Fibroblast of lung (primary cell): ENCODE data around the gene MTX3. TPM values are rescaled to one million over a fixed set of nuclear protein-coding genes. Genes with fewer than 3 reads are reported as not detected.

ENCODE experiments used
- DNase-seq, 2 donors: peaks; one replicate each; pipeline versions ENCODE4 v3.0.0 to v3.0.0-alpha.2; 2010; ENCODE audit warnings: low read depth in 2 of 2
- H2AFZ ChIP-seq: 2 replicates; pipeline ENCODE4 v1.5.1; 2012; ENCODE audit warnings: low read length, control low read depth, inconsistent platforms
- H3K27ac ChIP-seq: 2 replicates; pipeline ENCODE4 v1.5.1; 2011; ENCODE audit warnings: low read length, control low read depth; ENCODE audit not compliant: insufficient read depth
- H3K27me3 ChIP-seq: 2 replicates; pipeline ENCODE4 v1.5.1; 2011; ENCODE audit warnings: mild to moderate bottlenecking, low read length; ENCODE audit not compliant: control insufficient read depth, insufficient read depth
- H3K36me3 ChIP-seq: 2 replicates; pipeline ENCODE4 v1.5.1; 2011; ENCODE audit warnings: low read length; ENCODE audit not compliant: control insufficient read depth, insufficient read depth
- H3K4me1 ChIP-seq: 2 replicates; pipeline ENCODE4 v1.5.1; 2011; ENCODE audit warnings: low read length; ENCODE audit not compliant: control insufficient read depth, insufficient read depth; ENCODE audit errors: extremely low read depth
- H3K4me2 ChIP-seq: 2 replicates; pipeline ENCODE4 v1.5.1; 2011; ENCODE audit warnings: low read length, control low read depth; ENCODE audit not compliant: insufficient read depth; ENCODE audit errors: extremely low read depth
- H3K4me3 ChIP-seq, 4 experiments: fragments of 200-600 bp in 1 of 4; sonication (generic) in 1 of 4; replicated peaks in 1 of 4; 2 replicates each; pipeline ENCODE4 v1.5.1; 2011 to 2016; ENCODE audit warnings: low read length in 4 of 4, low read depth in 3 of 4, mild to moderate bottlenecking in 3 of 4, control low read depth in 2 of 4, inconsistent platforms in 1 of 4, mixed read lengths in 1 of 4; ENCODE audit not compliant: insufficient read depth in 1 of 4; ENCODE audit errors: control extremely low read depth in 1 of 4
- H3K79me2 ChIP-seq: 2 replicates; pipeline ENCODE4 v1.5.1; 2012; ENCODE audit warnings: mild to moderate bottlenecking, low read length, inconsistent platforms; ENCODE audit not compliant: control insufficient read depth, insufficient read depth
- H3K9ac ChIP-seq: 2 replicates; pipeline ENCODE4 v1.5.1; 2011; ENCODE audit warnings: mild to moderate bottlenecking, low read length, control low read depth; ENCODE audit not compliant: insufficient read depth
- H3K9me3 ChIP-seq: 2 replicates; pipeline ENCODE4 v1.5.1; 2012; ENCODE audit warnings: low read depth, low read length; ENCODE audit not compliant: control insufficient read depth, insufficient read depth
- H4K20me1 ChIP-seq: 2 replicates; pipeline ENCODE4 v1.5.1; 2011; ENCODE audit warnings: low read length; ENCODE audit not compliant: control insufficient read depth, insufficient read depth; ENCODE audit errors: extremely low read depth
- CTCF ChIP-seq, 2 donors: IDR thresholded peaks in 1 of 2; conservative IDR thresholded peaks in 1 of 2; 1 replicate in 1 of 2; 2 replicates in 1 of 2; pipeline ENCODE4 v1.5.1; 2011 to 2012; ENCODE audit warnings: low read length in 2 of 2, control low read depth in 1 of 2, inconsistent platforms in 1 of 2, low read depth in 1 of 2, mild to moderate bottlenecking in 1 of 2
- EZH2 ChIP-seq: IDR thresholded peaks from 2 replicates; pipeline ENCODE4 v1.5.1; 2012; ENCODE audit warnings: low read length, control low read depth, mild to moderate bottlenecking; ENCODE audit errors: missing control alignments
- polyA plus RNA-seq, 2 donors: library from polyadenylated mRNA; depleted of rRNA in 1 of 2; stranded (reverse) in 1 of 2; unstranded in 1 of 2; fragments of >200 nt; gene quantifications; 2 replicates each; pipeline ENCODE4 v1.2.1, GENCODE V29; 2011 to 2012; ENCODE audit warnings: missing spikeins in 1 of 2
- total RNA-seq: library from RNA; depleted of rRNA; stranded (reverse); fragments of >200 nt; gene quantifications from 2 replicates; pipeline ENCODE4 v1.2.1, GENCODE V29; 2014

MTX3 gene
- total and polyA plus RNA-seq, 2 donors (not counting 1 experiment from before 2014, with no cell fraction given), result 11.2 to 18.0 TPM

DNA sequence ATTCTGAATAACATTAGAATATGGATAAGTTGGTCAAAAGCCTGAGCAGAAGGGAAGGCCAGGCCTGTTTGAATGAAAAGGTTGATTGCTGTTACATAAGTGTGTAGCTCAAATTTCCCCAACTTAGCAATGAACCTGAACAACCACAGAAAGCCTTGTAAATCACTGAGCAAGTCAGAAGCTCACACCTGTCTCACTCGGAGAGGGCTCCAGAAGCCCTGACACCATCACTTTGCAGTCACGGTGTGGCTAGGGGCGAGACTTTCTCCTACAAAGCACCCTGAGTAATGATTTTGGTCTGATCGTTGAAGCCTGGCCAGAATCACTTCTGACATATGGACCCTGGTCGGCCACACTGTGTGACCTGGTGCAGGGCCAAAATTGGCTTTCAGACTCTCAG, 62.0 kb downstream of the MTX3 start:
- H3K4me1 ChIP-seq, result no peaks in the 10 kb centered on the region
- H3K27ac ChIP-seq, result no peak overlapping the region
- no peak overlapping the region for H3K4me3 ChIP-seq
- H3K9me3 ChIP-seq, result no peaks in the 10 kb centered on the region
- no peaks in the 10 kb centered on the region for H3K27me3 ChIP-seq
- no peak overlapping the region for H2AFZ ChIP-seq
- H3K9ac ChIP-seq, result no peak overlapping the region
- H3K4me2 ChIP-seq, result no peak overlapping the region
- no peaks in the 10 kb centered on the region for H3K36me3 ChIP-seq
- H3K79me2 ChIP-seq, result no peaks in the 10 kb centered on the region
- no peaks in the 10 kb centered on the region for H4K20me1 ChIP-seq
- no peak for DNase-seq
- TF ChIP-seq CTCF (conservative IDR thresholded peaks at IDR 0.05 in 1 of 2, IDR thresholded peaks at IDR 0.05 in 1 of 2; ENCODE audit: low read depth in 1 of 2, low read length in 2 of 2), result no peak
- TF ChIP-seq EZH2, result no peak

Other genes starting within 250 kb of the MTX3 start
- gene THBS4, start 44.1 kb upstream of the MTX3 start, total RNA-seq, result 1.5 and 2.3 TPM in 2 replicates
- 0.11 and 0.79 TPM in 2 replicates for gene THBS4, start 44.1 kb upstream of the MTX3 start, polyA plus RNA-seq